DMS53 treated with DMSO at 0.1 percent for 48 hours (cell line): Measurements from ENCODE around the gene IFRD1.
A peak's percentile ranks its signal among the peaks of the same experiment; 100 is the strongest.
"Not testable (repeated sequence)": the region's sequence is repeated elsewhere in the genome, so short reads cannot be mapped to it uniquely, and the experiment has no call there.

Experiments used
- DNase-seq: peaks from one replicate; lab custom pipeline; 2025; ENCODE audit not compliant: unreplicated experiment; lab: John Stamatoyannopoulos, UW

IFRD1 gene

GRCh38 chr7:112439476-112439875, 10.8 kb upstream of the IFRD1 start:
- no peak for DNase-seq

- DNase-seq, result no peak
Observed at GRCh38 chr7:112442210-112442609, 8.1 kb upstream of the IFRD1 start.

DNA sequence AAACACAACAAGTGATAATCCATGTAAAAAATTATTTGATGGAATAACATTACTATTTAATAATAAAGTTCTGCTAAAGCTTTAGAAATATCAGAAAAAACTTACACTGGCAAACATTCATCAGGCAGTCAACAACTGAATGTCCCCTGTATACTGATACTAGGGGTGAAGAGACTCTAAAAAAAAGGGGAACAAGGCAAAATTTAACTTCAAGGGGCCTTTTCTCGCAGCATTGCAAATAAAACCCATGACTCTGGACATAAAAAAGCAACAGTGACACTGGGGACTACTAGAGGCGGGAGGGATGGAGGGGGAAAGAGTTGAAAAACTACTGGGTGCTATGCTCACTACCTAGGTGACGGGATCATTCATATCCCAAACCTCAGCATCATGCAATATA, 5.8 kb upstream of the IFRD1 start:
- no peak for DNase-seq

GRCh38 chr7:112446431-112446830, 3.8 kb upstream of the IFRD1 start:
- DNase-seq, result no peak

GRCh38 chr7:112447406-112447805, 2.9 kb upstream of the IFRD1 start:
- DNase-seq, result no peak

- no peak for DNase-seq
Observed at GRCh38 chr7:112448381-112448780, 1.9 kb upstream of the IFRD1 start.

GRCh38 chr7:112448891-112449290, 1.4 kb upstream of the IFRD1 start:
- DNase-seq, result no peak

DNA sequence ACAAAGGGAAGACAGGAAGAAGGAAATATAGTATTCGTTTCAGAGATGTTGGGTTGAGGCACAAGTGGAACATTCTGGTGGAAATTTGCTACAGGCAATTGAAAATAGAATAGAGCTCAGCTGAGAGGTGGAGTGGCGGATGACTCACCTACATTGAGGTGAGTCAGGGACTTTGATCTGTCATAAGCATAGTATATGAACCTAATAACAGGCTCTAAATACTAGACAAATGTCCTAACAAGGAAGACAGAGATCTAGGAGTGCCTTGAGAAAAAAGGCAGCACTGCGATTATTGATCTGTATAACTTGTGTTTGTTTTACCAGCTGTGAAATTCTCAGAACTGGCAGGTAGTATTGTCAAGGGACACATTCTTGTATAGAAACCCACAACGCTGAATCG, 907 bp upstream of the IFRD1 start:
- peak; percentile 93 for DNase-seq

GRCh38 chr7:112450807-112451761, 824 bp downstream of the IFRD1 start:
- peak; percentile 97 for DNase-seq

DNA sequence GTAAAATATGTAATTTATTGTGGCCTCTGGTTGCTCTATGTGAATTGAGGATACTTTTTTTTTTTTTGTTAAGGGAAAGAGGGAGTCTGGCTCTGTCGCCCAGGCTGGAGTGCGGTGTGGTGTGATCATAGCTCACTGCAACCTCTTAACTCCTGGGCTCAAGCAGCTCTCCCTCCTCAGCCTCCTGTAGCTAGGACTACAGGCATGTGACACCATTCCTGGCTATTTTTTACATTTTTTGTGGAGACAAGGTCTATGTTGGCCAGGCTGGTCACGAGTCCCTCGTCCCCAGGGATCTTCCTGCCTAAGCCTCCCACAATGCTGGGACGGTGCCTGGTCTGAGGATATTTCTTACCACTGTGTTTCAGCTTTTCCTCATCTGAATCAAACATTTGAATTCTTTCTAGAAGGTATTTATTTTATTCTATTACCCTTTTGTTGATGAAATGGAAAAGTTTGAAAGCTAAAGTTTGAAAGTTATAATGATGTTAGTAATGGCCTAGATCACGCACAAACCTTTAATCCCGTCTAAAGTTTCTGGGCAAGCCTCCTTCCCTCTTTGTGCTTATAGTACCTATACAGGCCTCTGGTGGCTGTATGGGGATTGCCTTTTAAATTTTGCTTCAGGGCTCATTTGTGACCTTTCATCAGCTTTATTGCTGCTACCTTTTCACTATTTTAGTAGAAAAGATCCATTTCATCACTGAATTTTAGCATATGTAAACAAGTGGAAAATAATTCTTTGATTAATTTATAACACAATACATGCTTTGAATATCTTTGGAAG, 2.0 kb downstream of the IFRD1 start:
- DNase-seq, result no peak

- no peak for DNase-seq
Observed at GRCh38 chr7:112453505-112454171, 3.4 kb downstream of the IFRD1 start.

GRCh38 chr7:112454191-112454590, 3.9 kb downstream of the IFRD1 start:
- DNase-seq, result not testable (repeated sequence)

DNA sequence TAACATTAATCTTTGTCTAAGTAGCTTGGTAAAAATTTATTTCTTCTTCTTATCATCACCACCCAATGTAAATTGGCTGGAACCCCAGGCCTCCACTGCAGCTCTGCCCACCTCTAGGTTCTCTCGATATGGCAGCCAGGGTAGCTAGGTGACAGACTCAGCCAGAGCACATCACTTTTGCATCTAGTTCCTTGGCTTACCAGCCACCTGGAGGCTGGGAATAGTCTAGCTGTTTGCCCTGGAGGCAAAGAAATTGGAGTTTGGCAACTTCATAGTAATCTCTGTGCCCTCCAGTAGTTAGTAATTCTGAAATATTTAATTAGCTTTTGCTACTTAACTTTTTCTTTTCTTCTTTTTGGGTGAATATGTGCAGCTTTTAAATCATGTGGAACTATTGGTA, 9.4 kb downstream of the IFRD1 start:
- no peak for DNase-seq

DNA sequence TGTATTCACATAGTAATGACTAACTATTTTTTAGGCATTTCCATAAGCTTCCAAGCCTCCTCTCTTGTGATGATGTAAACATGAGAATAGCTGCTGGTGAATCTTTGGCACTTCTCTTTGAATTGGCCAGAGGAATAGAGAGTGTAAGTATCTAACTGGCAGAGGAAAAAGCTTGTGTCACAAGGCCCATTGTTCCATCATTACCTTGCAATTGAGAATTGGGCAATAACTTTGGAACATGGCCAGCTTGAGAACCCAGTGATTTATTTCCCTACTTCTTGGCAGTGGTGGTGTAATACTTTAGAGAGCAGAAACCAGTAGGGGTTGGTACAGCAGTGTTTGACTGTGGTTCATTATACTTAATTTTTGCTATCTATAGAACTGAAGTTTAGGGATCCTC, 12.0 kb downstream of the IFRD1 start:
- no peak for DNase-seq

DNA sequence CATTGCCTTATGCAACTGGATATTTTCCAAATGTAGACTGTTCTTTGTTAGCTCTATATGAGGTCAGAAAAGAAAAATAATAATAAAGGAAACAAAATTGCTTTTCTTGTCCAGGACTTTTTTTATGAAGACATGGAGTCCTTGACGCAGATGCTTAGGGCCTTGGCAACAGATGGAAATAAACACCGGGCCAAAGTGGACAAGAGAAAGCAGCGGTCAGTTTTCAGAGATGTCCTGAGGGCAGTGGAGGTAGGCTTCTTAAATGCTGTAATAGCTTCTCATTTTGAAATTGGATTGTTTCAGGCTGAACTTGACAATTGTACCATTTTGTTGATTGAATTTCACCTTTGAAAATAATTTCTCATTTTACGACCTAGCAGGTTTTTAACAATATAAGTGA, 17.6 kb downstream of the IFRD1 start:
- DNase-seq, result no peak

DNA sequence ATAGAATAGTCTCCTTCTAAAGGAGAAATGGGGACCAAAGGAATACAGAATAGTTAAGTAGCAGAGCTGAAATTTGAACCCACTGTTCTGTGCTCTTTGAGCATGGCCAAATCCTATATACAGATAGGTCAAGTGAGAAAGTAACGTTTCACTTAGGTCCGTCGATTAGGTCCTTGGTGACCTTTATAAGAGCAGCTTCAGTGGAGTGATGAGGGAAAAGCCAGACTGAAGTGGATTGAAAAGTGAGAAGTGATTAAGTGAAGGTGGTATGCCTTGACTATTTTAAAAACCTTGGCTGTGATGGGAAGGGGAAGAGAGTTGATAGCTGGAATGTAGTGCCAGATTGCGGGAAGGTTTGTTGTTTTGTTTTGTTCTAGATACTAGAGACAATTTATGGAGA, 19.9 kb downstream of the IFRD1 start:
- no peak for DNase-seq

- no peak for DNase-seq
Observed at GRCh38 chr7:112476390-112477052, 26.3 kb downstream of the IFRD1 start.

DNA sequence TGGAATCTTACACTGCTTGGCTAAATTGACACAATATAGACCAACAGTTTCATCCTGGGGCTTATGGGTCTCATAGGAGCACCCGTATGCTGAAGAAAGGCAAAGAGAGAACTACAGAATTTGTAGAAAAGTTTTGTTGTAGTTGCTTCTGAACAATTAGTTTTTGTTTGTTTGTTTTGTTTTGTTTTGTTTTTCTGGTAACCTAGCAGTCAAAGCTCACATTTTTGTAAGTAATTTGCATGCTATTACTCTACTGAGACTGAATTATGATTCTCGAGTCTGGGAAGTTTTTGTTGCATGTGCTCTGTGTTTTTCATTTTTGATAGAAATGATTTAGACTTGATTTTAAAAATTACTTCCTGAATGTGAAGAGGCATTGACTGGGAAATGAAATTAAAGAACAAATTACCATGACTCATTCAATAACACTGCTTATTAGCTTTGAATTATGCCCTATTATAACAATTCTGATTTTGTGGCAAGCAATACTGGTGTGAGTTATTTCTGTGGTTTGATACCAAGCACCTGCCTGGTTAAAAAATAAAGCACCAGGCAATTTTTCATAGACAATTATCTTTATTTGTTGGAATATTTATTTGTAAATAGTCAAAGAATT, 31.0 kb downstream of the IFRD1 start:
- DNase-seq, result no peak

DNA sequence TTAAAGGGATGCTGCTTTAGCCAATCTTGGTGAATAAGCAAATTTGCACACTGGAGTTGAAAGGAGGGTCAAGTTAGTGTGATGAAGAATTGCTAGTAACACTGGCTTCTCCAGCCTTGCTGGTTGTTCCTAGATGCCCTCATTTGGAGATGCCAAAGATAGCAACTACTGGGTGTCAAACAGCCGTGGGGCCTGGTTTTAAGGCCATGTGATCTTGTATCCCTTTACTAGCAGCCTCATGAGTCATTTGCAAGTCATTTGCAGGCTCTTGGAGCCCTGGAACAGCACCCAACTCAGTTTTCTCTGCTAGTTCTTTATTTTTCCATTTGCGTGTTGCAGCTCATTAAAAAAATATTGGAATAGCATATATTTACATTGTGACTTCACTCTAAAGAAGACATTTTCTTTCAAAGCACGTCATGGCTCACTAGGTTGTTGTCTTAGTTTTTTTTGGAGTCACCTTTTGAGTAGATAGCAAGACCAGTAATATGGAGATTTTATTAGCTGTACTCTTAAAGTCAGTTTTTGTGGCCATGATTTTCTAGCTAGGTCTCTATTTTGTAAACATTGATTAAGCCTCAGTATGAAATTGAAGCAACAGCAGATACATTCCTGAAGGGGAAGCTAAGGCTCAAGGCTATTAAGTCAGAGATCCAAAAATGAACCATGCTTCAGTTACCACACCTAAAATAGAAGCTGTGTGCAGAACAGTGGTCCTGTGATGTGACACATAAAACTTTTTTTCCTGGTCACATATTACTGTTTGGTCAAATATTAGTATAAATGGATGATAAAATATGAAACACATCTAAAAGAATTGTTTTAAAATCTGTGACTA, 31.8 kb downstream of the IFRD1 start:
- DNase-seq, result no peak
